GM06990 (cell line): Measurements from ENCODE around the gene TNFAIP8.

Experiments
- DNase-seq: peaks from one replicate; pipeline ENCODE4 v3.0.0-alpha.2; 2011; ENCODE audit not compliant: insufficient read length; ENCODE audit errors: extremely low read depth
- H3K27me3 ChIP-seq: replicated peaks from 2 replicates; pipeline ENCODE4 v1.6.0; 2011; ENCODE audit warnings: low read length; ENCODE audit not compliant: control insufficient read depth, insufficient read depth
- H3K36me3 ChIP-seq: 2 replicates; pipeline ENCODE4 v1.5.1; 2011; ENCODE audit warnings: low read length; ENCODE audit not compliant: control insufficient read depth, insufficient read depth
- H3K4me3 ChIP-seq: replicated peaks from 2 replicates; pipeline ENCODE4 v1.5.1; 2011; ENCODE audit warnings: low read depth, mild to moderate bottlenecking, control low read depth, low read length
- CTCF ChIP-seq: IDR thresholded peaks from 2 replicates; pipeline ENCODE4 v1.5.1; 2011; ENCODE audit warnings: low read length, control low read depth, mild to moderate bottlenecking, inconsistent platforms; ENCODE audit not compliant: insufficient read depth, poor library complexity, severe bottlenecking

The TNFAIP8 gene

DNA sequence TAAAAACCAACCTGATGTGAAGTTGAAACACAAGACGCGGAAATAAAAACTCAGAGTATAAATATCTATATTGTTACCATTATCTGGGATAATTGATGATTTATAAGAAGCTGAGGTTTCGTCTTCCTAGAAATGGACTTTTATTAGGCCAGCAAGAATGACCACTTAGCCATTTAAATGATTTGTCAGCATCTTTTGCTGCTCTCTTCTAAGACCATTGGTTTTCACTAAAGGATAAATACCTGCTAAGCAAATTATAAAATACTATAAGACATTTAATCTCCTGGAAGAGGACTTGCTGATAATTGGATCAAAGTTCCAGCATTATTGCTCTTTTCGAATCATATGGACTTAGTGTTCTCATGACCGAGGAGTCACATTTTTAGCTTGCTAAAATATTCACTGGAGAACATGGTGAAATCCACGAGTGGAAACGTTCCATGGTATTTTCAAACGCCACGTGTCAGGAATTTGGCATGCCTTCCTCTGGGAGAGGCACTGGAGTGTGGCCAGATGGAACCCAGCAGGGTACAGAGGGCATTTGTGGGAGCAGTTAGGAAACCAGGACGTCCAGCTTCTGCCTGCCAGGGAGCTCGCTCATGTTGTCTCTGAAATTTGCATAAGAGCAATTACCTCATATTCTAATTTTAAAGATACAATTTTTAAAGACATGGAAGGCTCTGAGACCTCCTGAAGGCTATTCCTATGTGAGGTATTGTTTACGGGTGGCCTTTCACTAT is 43.1 kb downstream of the TNFAIP8 start:
- Histone ChIP-seq H3K36me3 (peaks cover 4% of the 10 kb centered on the region), H3K4me3 (no peak overlapping the region), H3K27me3 (no peaks in the 10 kb centered on the region)
- no peak for DNase-seq
- no peak for TF ChIP-seq CTCF

DNA sequence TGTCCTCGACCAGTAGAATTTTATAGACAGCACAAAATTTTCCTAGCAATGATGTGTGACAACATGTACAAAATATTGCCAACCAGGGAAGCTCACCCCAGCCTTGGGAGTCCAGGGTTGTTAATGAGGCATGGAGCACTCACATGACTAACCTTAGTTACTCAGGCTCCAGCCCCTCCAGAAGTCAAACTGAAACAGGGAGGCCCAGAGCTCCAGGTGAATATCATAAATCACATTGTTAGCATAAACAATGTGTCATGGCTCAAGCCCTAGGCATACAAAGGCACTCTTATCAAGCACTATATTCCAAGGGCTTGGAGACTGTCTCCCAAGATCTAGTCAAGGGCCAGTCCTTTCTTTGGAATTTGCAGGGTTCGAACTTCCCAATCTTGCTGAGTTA is 44.4 kb downstream of the TNFAIP8 start:
- no peak for TF ChIP-seq CTCF
- no peak overlapping the region for H3K4me3 ChIP-seq
- H3K36me3 ChIP-seq: peaks cover 4% of the 10 kb centered on the region
- no peak for DNase-seq
- no peaks in the 10 kb centered on the region for H3K27me3 ChIP-seq

DNA sequence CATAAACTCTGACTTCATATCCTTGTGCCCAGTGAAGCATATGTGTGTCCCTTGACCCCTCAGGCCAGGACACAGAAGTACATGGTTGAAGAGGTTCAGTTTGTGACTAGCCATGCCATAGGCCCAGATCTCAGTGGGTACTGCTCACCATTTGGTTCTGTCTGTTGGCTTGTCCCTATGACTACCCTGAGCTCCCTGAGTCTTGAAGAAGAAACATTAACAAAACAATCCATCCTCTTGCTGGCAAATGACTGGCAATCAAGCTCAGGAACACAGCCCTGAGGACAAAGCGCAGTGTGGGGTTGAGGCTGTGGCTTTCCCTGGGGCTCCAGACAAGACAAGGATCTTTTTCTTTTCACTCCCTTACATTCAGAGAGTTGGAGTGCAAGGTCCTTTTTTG is 46.3 kb downstream of the TNFAIP8 start:
- Histone ChIP-seq H3K36me3 (no peaks in the 10 kb centered on the region), H3K4me3 (no peak overlapping the region), H3K27me3 (no peaks in the 10 kb centered on the region)
- no peak for DNase-seq
- no peak for TF ChIP-seq CTCF

- no peak for DNase-seq
- no peak for TF ChIP-seq CTCF
- Histone ChIP-seq H3K27me3 (no peaks in the 10 kb centered on the region), H3K4me3 (no peak overlapping the region), H3K36me3 (no peaks in the 10 kb centered on the region)
Measured at GRCh38 chr5:119402555-119402954, 46.7 kb downstream of the TNFAIP8 start.

DNA sequence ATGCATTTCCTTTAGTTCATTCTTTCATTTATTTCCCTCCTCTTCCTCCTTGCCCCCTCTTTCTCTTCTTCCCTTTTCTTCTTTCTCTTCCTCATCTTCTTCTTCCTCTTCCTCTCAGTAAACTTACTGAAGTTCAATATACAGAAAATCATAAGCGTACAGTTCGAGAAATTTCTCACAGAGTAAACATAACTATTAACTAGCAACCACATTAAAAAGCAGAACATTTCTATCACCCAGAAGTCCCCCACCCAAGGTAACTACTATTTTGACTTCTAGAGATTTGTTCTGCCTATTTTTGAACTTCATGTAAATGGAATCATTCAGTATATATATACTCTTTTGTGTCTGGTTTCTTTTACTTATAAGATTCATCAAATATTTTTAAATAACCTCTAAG is 48.2 kb downstream of the TNFAIP8 start:
- H3K36me3 ChIP-seq: no peaks in the 10 kb centered on the region
- H3K27me3 ChIP-seq: no peaks in the 10 kb centered on the region
- DNase-seq: no peak
- no peak overlapping the region for H3K4me3 ChIP-seq
- no peak for TF ChIP-seq CTCF

DNA sequence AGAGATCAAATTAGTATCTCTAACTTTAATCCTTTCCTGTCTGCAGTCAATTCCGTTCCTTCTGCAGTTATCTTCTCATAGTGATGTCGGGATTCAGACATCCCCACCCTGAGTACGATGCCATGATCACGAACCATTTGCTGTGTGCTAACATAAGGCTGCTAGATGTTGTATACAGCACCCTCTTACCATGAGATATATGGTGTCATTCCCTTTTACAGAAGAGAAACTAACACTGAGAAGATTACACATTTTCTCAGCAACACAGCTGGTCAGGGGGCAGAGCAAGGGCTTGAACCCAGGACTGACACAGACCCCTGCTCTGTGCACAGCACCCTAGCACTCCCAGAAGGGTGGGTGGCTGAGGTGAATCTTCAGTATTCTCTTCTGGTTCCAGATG is 49.6 kb downstream of the TNFAIP8 start:
- H3K4me3 ChIP-seq: no peak overlapping the region
- H3K36me3 ChIP-seq: no peaks in the 10 kb centered on the region
- no peak for TF ChIP-seq CTCF
- no peak for DNase-seq
- no peaks in the 10 kb centered on the region for H3K27me3 ChIP-seq
